Astrocyte of the cerebellum (primary cell): ENCODE results near the gene TTL.

Experiments used
- DNase-seq: peaks from one replicate; pipeline ENCODE4 v3.0.0-alpha.2; 2011; ENCODE audit warnings: low read depth
- H3K4me3 ChIP-seq: 2 replicates; pipeline ENCODE4 v1.5.1; 2011; ENCODE audit warnings: mild to moderate bottlenecking, low read depth, low read length, moderate library complexity
- CTCF ChIP-seq: IDR thresholded peaks from 2 replicates; pipeline ENCODE4 v1.5.1; 2012; ENCODE audit warnings: low read length, low read depth, moderate library complexity, mild to moderate bottlenecking; ENCODE audit errors: missing control alignments
- in situ Hi-C: cut with HindIII; loops from 2 replicates; pipeline ENCODE4 v1.10.0; 2017; ENCODE audit warnings: low sequenced_read_pairs

Gene TTL

GRCh38 chr2:112472547-112473263, 9.3 kb upstream of the TTL start:
- in situ Hi-C loops, result no loop called here
- no peak for DNase-seq
- H3K4me3 ChIP-seq, result no peak overlapping the region
- no peak for TF ChIP-seq CTCF

- no peak overlapping the region for H3K4me3 ChIP-seq
- TF ChIP-seq CTCF, result no peak
- DNase-seq, result no peak
- in situ Hi-C loops, result no loop called here
Measured at GRCh38 chr2:112474844-112475486, 7.0 kb upstream of the TTL start.

GRCh38 chr2:112476434-112476833, 5.5 kb upstream of the TTL start:
- no peak for DNase-seq
- in situ Hi-C loops, result no loop called here
- no peak for TF ChIP-seq CTCF
- no peak overlapping the region for H3K4me3 ChIP-seq

GRCh38 chr2:112480530-112481049, 1.4 kb upstream of the TTL start:
- no peak for TF ChIP-seq CTCF
- in situ Hi-C loops, result no loop called here
- H3K4me3 ChIP-seq, result peak overlapping the region; percentile 81
- no peak for DNase-seq

GRCh38 chr2:112481050-112481527, 867 bp upstream of the TTL start:
- in situ Hi-C loops, result no loop called here
- DNase-seq, result peak; percentile 64
- TF ChIP-seq CTCF, result peak; percentile 85
- peak overlapping the region; percentile 81 for H3K4me3 ChIP-seq

- peak overlapping the region; percentile 81 for H3K4me3 ChIP-seq
- in situ Hi-C loops, result no loop called here
- TF ChIP-seq CTCF, result no peak
- no peak for DNase-seq
Measured at GRCh38 chr2:112482309-112483041, 519 bp downstream of the TTL start.
